H9 (cell line): Measurements from ENCODE around the gene BMPER. TPM values are rescaled to one million over a fixed set of nuclear protein-coding genes. Genes with fewer than 3 reads are reported as not detected.
A peak's percentile ranks its signal among the peaks of the same experiment; 100 is the strongest.

Experiments used
- DNase-seq: peaks from one replicate; pipeline ENCODE4 v3.0.0-alpha.2; 2017
- H2AFZ ChIP-seq: one replicate; pipeline ENCODE4 v1.6.1; 2013; ENCODE audit warnings: mild to moderate bottlenecking, low read length, control low read depth, moderate library complexity
- H2AK5ac ChIP-seq: 2 replicates; pipeline ENCODE4 v1.6.1; 2013; ENCODE audit warnings: low read length, control low read depth, mixed read lengths; ENCODE audit not compliant: insufficient read length
- H2BK120ac ChIP-seq: one replicate; pipeline ENCODE4 v1.6.1; 2013; ENCODE audit warnings: low read depth, mild to moderate bottlenecking, low read length, control low read depth, inconsistent platforms; ENCODE audit not compliant: poor library complexity, severe bottlenecking
- H2BK12ac ChIP-seq: 2 replicates; pipeline ENCODE4 v1.6.1; 2013; ENCODE audit warnings: low read length, control low read depth, mixed read lengths, low read depth; ENCODE audit not compliant: insufficient read length
- H2BK15ac ChIP-seq: 2 replicates; pipeline ENCODE4 v1.6.1; 2013; ENCODE audit warnings: low read depth, low read length, control low read depth
- H2BK20ac ChIP-seq: one replicate; pipeline ENCODE4 v1.6.1; 2013; ENCODE audit warnings: low read depth, mild to moderate bottlenecking, low read length, control low read depth, inconsistent platforms; ENCODE audit not compliant: poor library complexity, severe bottlenecking
- H2BK5ac ChIP-seq: 2 replicates; pipeline ENCODE4 v1.6.1; 2013; ENCODE audit warnings: low read length, control low read depth, mixed read lengths; ENCODE audit not compliant: insufficient read length
- H3K14ac ChIP-seq: 2 replicates; pipeline ENCODE4 v1.6.1; 2013; ENCODE audit warnings: low read length, control low read depth; ENCODE audit not compliant: insufficient read depth
- H3K18ac ChIP-seq: 2 replicates; pipeline ENCODE4 v1.6.1; 2013; ENCODE audit warnings: low read depth, mild to moderate bottlenecking, mixed read lengths, low read length, control low read depth; ENCODE audit not compliant: insufficient read length
- H3K23ac ChIP-seq: 2 replicates; pipeline ENCODE4 v1.6.1; 2013; ENCODE audit warnings: low read length, control low read depth, mixed read lengths, low read depth; ENCODE audit not compliant: insufficient read length
- H3K23me2 ChIP-seq: 2 replicates; pipeline ENCODE4 v1.6.1; 2013; ENCODE audit warnings: low read depth, mild to moderate bottlenecking, mixed read lengths, low read length, control low read depth; ENCODE audit not compliant: insufficient read length, poor library complexity, severe bottlenecking
- H3K27ac ChIP-seq: 2 replicates; pipeline ENCODE4 v1.5.1; 2013; ENCODE audit warnings: low read length, control low read depth, mixed read lengths, low read depth; ENCODE audit not compliant: insufficient read length
- H3K27me3 ChIP-seq: 2 replicates; pipeline ENCODE4 v1.6.1; 2013; ENCODE audit warnings: low read length, control low read depth, inconsistent platforms; ENCODE audit not compliant: insufficient read depth
- H3K4ac ChIP-seq: 2 replicates; pipeline ENCODE4 v1.6.1; 2013; ENCODE audit warnings: low read depth, mild to moderate bottlenecking, control low read depth, inconsistent platforms, low read length, moderate library complexity
- H3K4me1 ChIP-seq: 2 replicates; pipeline ENCODE4 v1.6.1; 2013; ENCODE audit warnings: low read length, control low read depth, inconsistent platforms; ENCODE audit not compliant: insufficient read depth
- H3K4me2 ChIP-seq: 2 replicates; pipeline ENCODE4 v1.6.1; 2013; ENCODE audit warnings: low read length, control low read depth, mixed read lengths; ENCODE audit not compliant: insufficient read length, insufficient read depth
- H3K56ac ChIP-seq: 2 replicates; pipeline ENCODE4 v1.6.1; 2013; ENCODE audit warnings: low read depth, mild to moderate bottlenecking, mixed read lengths, low read length, control low read depth; ENCODE audit not compliant: insufficient read length
- H3K79me1 ChIP-seq: 2 replicates; pipeline ENCODE4 v1.6.1; 2013; ENCODE audit warnings: low read depth, mild to moderate bottlenecking, moderate library complexity, low read length, control low read depth, inconsistent platforms; ENCODE audit not compliant: insufficient read depth, poor library complexity, severe bottlenecking
- H3K79me2 ChIP-seq: 2 replicates; pipeline ENCODE4 v1.6.1; 2013; ENCODE audit warnings: low read length, control low read depth, inconsistent platforms; ENCODE audit not compliant: insufficient read depth
- H3K9ac ChIP-seq: 2 replicates; pipeline ENCODE4 v1.6.1; 2013; ENCODE audit warnings: low read length, control low read depth, mixed read lengths; ENCODE audit not compliant: insufficient read length; ENCODE audit errors: extremely low read depth
- H3K9me3 ChIP-seq: one replicate; pipeline ENCODE4 v1.6.1; 2013; ENCODE audit warnings: low read depth, low read length, inconsistent platforms; ENCODE audit not compliant: control insufficient read depth
- H3T11ph ChIP-seq: one replicate; pipeline ENCODE4 v1.6.1; 2013; ENCODE audit warnings: mild to moderate bottlenecking, low read length, control low read depth, inconsistent platforms
- H4K20me1 ChIP-seq: one replicate; pipeline ENCODE4 v1.6.1; 2013; ENCODE audit not compliant: control insufficient read depth, insufficient read length, insufficient read depth
- H4K5ac ChIP-seq: 2 replicates; pipeline ENCODE4 v1.6.1; 2013; ENCODE audit warnings: low read depth, mild to moderate bottlenecking, mixed read lengths, low read length, control low read depth; ENCODE audit not compliant: insufficient read length
- H4K8ac ChIP-seq: replicated peaks from 2 replicates; pipeline ENCODE4 v1.6.1; 2013; ENCODE audit warnings: low read length, control low read depth, mixed read lengths, low read depth; ENCODE audit not compliant: insufficient read length
- H4K91ac ChIP-seq: 2 replicates; pipeline ENCODE4 v1.6.1; 2013; ENCODE audit warnings: low read depth, mild to moderate bottlenecking, moderate library complexity, mixed read lengths, low read length, control low read depth; ENCODE audit not compliant: insufficient read length
- H3K27ac Mint-ChIP-seq, 3 experiments: 2 replicates in 2 of 3; 3 replicates in 1 of 3; pipeline ENCODE4 v1.8.0; 2020 to 2021; ENCODE audit warnings: mixed read lengths in 3 of 3, mild to moderate bottlenecking in 1 of 3, moderate library complexity in 1 of 3
- H3K27me3 Mint-ChIP-seq: 2 replicates; pipeline ENCODE4 v1.8.0; 2021; ENCODE audit warnings: low read depth, mild to moderate bottlenecking, moderate library complexity, mixed read lengths
- H3K36me3 Mint-ChIP-seq, 3 experiments: 2 replicates in 2 of 3; 3 replicates in 1 of 3; pipeline ENCODE4 v1.8.0; 2020 to 2021; ENCODE audit warnings: low read depth in 3 of 3, mixed read lengths in 3 of 3; ENCODE audit not compliant: insufficient read depth in 1 of 3
- H3K4me1 Mint-ChIP-seq, 2 experiments: 2 replicates each; pipeline ENCODE4 v1.8.0; 2020; ENCODE audit warnings: mixed read lengths in 2 of 2
- H3K4me3 Mint-ChIP-seq, 2 experiments: 2 replicates in 1 of 2; 3 replicates in 1 of 2; pipeline ENCODE4 v1.8.0; 2020 to 2021; ENCODE audit warnings: mild to moderate bottlenecking in 2 of 2, mixed read lengths in 2 of 2, moderate library complexity in 1 of 2
- H3K9me3 Mint-ChIP-seq, 2 experiments: 2 replicates in 1 of 2; 3 replicates in 1 of 2; pipeline ENCODE4 v1.8.0; 2020; ENCODE audit warnings: mild to moderate bottlenecking in 2 of 2, mixed read lengths in 2 of 2, moderate library complexity in 1 of 2
- CTCF ChIP-seq: fragments of 200-600 bp; sonication (generic); conservative IDR thresholded peaks from 3 replicates; pipeline ENCODE4 v1.8.0; 2021; ENCODE audit warnings: antibody characterized with exemption, mild to moderate bottlenecking
- WGBS: extraction: QIAGEN DNeasy Blood & Tissue Kit; methylation state at CpG from one replicate; pipeline ENCODE4 v1.1.7; 2013; ENCODE audit warnings: missing lambda C conversion rate, low lambda C conversion rate, mixed read lengths; ENCODE audit not compliant: insufficient read length; ENCODE audit errors: extremely low coverage; 5-methylcytosine and 5-hydroxymethylcytosine counted together
- total RNA-seq: library from RNA; stranded (reverse); gene quantifications from 2 replicates; pipeline ENCODE4 v1.2.1, GENCODE V29; 2021

Gene BMPER
- total RNA-seq, 1 experiment from 2014 or later, result 0.20 TPM

- no peaks in the 10 kb centered on the region for H3K27me3 ChIP-seq
- H3K9me3 ChIP-seq, result no peaks in the 10 kb centered on the region
- H3K9ac ChIP-seq, result no peak overlapping the region
- no peak overlapping the region for H3K4me2 ChIP-seq
- Mint-ChIP-seq H3K27ac (peak overlapping the region in 1 of 3 experiments; percentile 30; a peak in 1 of 7 replicates), H3K27me3 (no peaks in the 10 kb centered on the region), H3K4me3 (no peak overlapping the region), H3K4me1 (peaks cover 19 to 22% of the 10 kb centered on the region in 2 experiments), H3K36me3 (peaks cover 0 to 1% (median 0%) of the 10 kb centered on the region in 3 experiments; a peak in 1 of 7 replicates), H3K9me3 (no peaks in the 10 kb centered on the region; a peak in 2 of 5 replicates)
- no peak overlapping the region for H4K8ac ChIP-seq
- H3K56ac ChIP-seq, result no peak overlapping the region
- no peak overlapping the region for H3K14ac ChIP-seq
- H4K5ac ChIP-seq, result no peak overlapping the region
- H2AK5ac ChIP-seq, result no peak overlapping the region
- H3K23ac ChIP-seq, result no peak overlapping the region
- no peak overlapping the region for H2AFZ ChIP-seq
- DNase-seq, result no peak
- H4K20me1 ChIP-seq, result no peaks in the 10 kb centered on the region
- H2BK5ac ChIP-seq, result no peak overlapping the region
- no peak overlapping the region for H3T11ph ChIP-seq
- H3K27ac ChIP-seq, result no peak overlapping the region
- H2BK20ac ChIP-seq, result no peak overlapping the region
- H3K18ac ChIP-seq, result no peak overlapping the region
- no peaks in the 10 kb centered on the region for H3K23me2 ChIP-seq
- no peak overlapping the region for H3K4ac ChIP-seq
- no peak overlapping the region for H4K91ac ChIP-seq
- H3K4me1 ChIP-seq, result peaks cover 3% of the 10 kb centered on the region; the same call in 1 of the 2 replicates
- H2BK120ac ChIP-seq, result no peak overlapping the region
- WGBS, result no CpG with 5 or more reads among the region's 1 CpG
- H2BK12ac ChIP-seq, result no peak overlapping the region
- H3K79me1 ChIP-seq, result no peaks in the 10 kb centered on the region
- no peak for TF ChIP-seq CTCF
- no peaks in the 10 kb centered on the region for H3K79me2 ChIP-seq
- no peak overlapping the region for H2BK15ac ChIP-seq
These were observed 199.7 kb downstream of the BMPER start for GRCh38 chr7:34104992-34105391.
